Mesodermal cell (in vitro differentiated cells): ENCODE results near the gene FZD8.
A peak's percentile ranks its signal among the peaks of the same experiment; 100 is the strongest.

Experiments used
- H3K27ac ChIP-seq: 2 replicates; pipeline ENCODE4 v1.7.0; 2013; ENCODE audit warnings: mild to moderate bottlenecking, low read depth, low read length, moderate library complexity; ENCODE audit not compliant: severe bottlenecking
- H3K36me3 ChIP-seq: 2 replicates; pipeline ENCODE4 v1.7.1; 2013; ENCODE audit warnings: mild to moderate bottlenecking, low read length, moderate library complexity; ENCODE audit not compliant: control insufficient read depth, insufficient read depth
- H3K4me1 ChIP-seq: one replicate; pipeline ENCODE4 v1.7.1; 2013; ENCODE audit warnings: mild to moderate bottlenecking, low read length; ENCODE audit not compliant: insufficient read depth, control insufficient read depth, poor library complexity, severe bottlenecking
- H3K4me3 ChIP-seq: 2 replicates; pipeline ENCODE4 v1.7.0; 2013; ENCODE audit warnings: low read length, control low read depth, mild to moderate bottlenecking; ENCODE audit not compliant: insufficient read depth, poor library complexity, severe bottlenecking; ENCODE audit errors: extremely low read depth
- H3K9me3 ChIP-seq: 2 replicates; pipeline ENCODE4 v1.7.1; 2013; ENCODE audit warnings: mild to moderate bottlenecking, low read length, moderate library complexity; ENCODE audit not compliant: control insufficient read depth
- WGBS, 2 experiments: methylation state at CpG; one replicate each; pipeline ENCODE4 v1.1.5; 2013; ENCODE audit warnings: missing lambda C conversion rate in 2 of 2; ENCODE audit not compliant: insufficient coverage in 2 of 2; 5-methylcytosine and 5-hydroxymethylcytosine counted together

The FZD8 gene

DNA sequence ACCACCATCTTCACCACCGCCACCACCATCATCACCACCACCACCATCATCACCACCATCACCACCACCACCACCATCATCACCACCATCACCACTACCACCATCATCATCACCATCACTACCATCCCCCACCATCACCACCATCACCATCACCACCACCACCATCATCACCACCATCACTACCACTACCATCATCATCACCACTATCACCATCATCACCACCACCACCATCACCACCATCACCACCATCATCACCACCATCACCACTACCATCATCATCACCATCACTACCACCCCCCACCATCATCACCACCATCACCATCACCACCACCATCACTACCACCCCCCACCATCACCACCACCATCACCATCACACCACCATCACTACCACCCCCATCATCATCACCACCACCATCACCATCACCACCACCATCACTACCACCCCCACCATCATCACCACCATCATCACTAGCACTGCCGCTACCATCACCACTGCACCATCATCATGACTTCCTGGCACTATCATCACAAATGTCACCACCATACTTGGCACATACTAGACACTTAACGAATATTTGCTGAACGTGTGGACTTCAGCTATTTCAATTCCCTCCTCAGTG lies 25.3 kb upstream of the FZD8 start:
- WGBS, 2 experiments = 77 to 90% methylated on average over 4 of the region's 4 CpGs
- no peak overlapping the region for H3K4me3 ChIP-seq
- no peaks in the 10 kb centered on the region for H3K36me3 ChIP-seq
- peaks cover 5% of the 10 kb centered on the region for H3K9me3 ChIP-seq
- H3K4me1 ChIP-seq = no peaks in the 10 kb centered on the region
- H3K27ac ChIP-seq = no peak overlapping the region

DNA sequence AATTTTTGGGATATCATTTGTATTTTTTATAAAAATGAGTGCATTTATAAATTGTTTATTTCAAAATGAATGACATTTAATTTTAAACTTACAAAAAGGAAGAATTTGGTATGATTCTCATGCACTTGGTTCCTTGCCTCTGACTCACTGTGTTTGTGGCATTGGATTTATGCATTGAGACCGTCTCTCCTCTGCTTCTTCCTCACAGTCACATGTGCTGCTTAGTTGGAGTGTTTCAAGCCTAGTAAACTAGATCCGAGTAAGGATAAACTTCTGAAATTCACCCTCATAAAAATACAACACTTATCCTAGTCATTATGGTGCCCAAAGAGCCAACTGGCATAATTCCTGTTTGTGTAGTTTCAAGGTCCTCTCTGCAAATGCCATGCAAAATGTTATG lies 19.1 kb upstream of the FZD8 start:
- Histone ChIP-seq H3K4me3 (no peak overlapping the region), H3K36me3 (no peaks in the 10 kb centered on the region), H3K4me1 (no peaks in the 10 kb centered on the region), H3K27ac (no peak overlapping the region), H3K9me3 (no peaks in the 10 kb centered on the region)
- WGBS, 2 experiments = 83 to 100% methylated on average over 1 to 2 of the region's 2 CpGs

DNA sequence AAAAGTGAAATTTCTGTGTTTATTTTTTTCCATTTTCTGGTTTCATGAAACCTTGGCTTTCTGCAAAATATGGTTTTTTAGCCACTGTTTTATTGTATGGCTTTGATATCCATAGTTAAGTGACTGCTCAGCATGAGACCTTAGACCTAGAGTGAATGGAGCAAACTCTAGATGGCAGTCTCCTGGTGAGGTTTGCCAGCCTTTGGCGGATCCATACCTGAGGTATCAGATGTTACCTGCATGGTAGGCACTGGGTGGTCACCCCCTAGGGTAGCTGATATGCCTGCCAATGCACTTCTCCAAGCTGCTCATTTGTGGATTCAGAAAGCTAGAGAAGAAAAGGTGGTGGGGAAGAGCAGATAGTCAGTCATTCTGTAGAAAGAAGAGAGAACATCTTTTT lies 17.4 kb upstream of the FZD8 start:
- 92% methylated on average over 1 of the region's 1 CpG; no CpG with 5 or more reads in 1 of the 2 experiments for WGBS, 2 experiments
- Histone ChIP-seq H3K9me3 (no peaks in the 10 kb centered on the region), H3K36me3 (no peaks in the 10 kb centered on the region), H3K4me1 (no peaks in the 10 kb centered on the region), H3K4me3 (no peak overlapping the region), H3K27ac (no peak overlapping the region)

DNA sequence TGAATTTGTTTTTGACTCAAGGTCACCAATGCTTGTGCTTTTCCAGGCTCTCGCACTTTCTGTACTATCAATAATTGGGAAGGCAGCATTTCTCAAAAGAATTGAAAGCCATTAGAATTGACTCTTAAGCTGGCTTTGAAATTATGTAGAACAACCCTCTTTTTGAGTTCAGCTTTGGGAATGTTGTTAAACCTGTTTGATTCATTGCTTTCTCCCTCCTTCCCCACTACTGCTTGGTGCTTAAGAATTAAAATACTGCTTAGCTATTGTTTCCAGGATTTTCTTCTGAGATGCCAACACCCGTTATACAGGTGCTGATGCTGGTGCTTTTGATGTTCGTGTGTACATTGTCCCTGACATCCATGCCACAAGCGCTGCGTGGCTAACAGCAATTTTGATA lies 15.5 kb upstream of the FZD8 start:
- H3K4me1 ChIP-seq = no peaks in the 10 kb centered on the region
- no peaks in the 10 kb centered on the region for H3K9me3 ChIP-seq
- no peak overlapping the region for H3K27ac ChIP-seq
- 75 to 90% methylated on average over 2 to 3 of the region's 5 CpGs for WGBS, 2 experiments
- no peaks in the 10 kb centered on the region for H3K36me3 ChIP-seq
- no peak overlapping the region for H3K4me3 ChIP-seq

DNA sequence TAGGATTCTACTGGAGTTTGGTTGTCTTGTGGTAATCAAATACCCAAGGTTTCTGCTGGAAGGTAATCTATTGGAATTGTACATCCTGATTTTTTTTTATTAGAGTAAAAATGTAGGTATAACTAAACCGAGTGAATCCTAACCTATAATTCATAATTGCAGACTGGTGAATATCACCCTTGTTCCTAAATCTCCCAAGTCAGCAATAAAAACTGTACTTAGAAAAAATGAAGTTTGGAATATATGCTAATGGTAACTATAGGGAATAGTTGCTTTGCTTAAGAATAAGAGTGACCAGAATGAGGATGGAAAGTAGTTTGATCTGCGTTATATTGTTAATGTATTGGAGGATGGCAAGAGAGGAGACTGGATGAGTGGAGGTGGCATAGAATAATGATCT lies 10.7 kb upstream of the FZD8 start:
- H3K4me1 ChIP-seq = no peaks in the 10 kb centered on the region
- H3K9me3 ChIP-seq = no peaks in the 10 kb centered on the region
- H3K36me3 ChIP-seq = no peaks in the 10 kb centered on the region
- H3K4me3 ChIP-seq = no peak overlapping the region
- 93 to 100% methylated on average over 1 of the region's 2 CpGs for WGBS, 2 experiments
- H3K27ac ChIP-seq = no peak overlapping the region

DNA sequence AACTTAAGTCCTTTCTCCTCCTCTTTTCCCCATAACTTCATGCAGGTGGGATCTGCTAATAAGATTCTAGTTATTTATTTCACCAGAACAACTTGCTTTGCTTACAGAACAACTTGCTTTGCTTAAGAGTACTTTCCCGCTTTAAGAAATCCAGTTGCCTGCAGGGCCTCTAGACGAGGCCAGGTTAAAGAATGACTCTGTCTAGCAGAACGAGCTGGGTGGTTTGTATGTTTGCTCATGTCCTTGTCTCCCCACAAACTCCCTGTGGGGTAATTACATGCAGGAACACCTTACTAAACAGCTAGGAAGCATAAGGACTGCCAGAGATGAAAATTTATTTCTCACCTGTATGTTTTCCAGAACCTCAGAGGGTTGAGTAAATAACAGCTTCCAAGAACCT lies 8.8 kb upstream of the FZD8 start:
- Histone ChIP-seq H3K4me3 (no peak overlapping the region), H3K9me3 (peaks cover 6% of the 10 kb centered on the region), H3K27ac (no peak overlapping the region), H3K36me3 (no peaks in the 10 kb centered on the region), H3K4me1 (no peaks in the 10 kb centered on the region)
- 61% methylated on average over 3 of the region's 3 CpGs; no CpG with 5 or more reads in 1 of the 2 experiments for WGBS, 2 experiments

DNA sequence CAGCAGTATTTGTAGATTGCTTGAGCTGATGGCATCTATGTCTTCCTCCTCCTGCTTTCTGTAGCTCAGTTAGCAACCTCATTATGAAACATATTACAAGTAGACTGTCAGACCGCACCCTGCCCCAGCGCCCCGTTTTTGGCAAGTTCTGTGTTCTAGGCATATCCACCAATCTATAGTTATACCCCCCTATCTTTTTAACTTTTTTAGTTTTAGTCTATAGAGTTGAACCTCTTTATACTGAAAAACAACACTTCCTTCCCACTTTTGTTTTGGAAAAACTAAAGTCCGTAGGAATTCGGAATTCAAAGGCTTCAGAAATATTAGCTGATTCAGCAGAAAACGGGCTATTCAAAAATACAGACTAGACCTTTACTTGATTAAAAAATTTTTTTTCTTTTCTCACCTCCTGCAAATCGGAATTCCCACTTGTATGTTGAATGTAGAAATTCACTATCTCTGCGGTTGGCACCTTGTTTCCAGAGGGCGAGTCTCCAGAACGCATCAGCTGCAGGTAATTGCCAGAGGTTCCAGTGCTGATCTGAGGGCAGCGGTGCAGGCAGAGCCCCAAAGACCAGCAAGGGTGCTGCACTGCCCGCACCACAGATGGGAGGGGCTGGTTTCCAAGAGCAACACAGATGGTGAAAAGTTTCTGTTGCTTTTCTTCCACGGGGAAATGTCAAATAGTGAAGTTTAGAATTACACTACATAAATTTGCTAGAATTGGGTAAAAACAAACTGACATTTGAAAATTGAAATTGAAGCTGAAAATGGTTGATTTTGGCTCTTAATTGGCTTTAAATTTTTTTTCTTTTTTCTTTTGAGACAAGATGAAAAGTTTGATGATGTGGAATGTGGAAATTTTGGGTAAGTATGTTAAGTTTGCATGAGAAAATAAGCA lies 2.2 kb upstream of the FZD8 start:
- 13% methylated on average over 7 to 8 of the region's 13 CpGs for WGBS, 2 experiments
- H3K36me3 ChIP-seq = no peaks in the 10 kb centered on the region
- H3K4me1 ChIP-seq = peaks cover 5% of the 10 kb centered on the region
- peak overlapping the region; percentile 74 for H3K4me3 ChIP-seq
- no peak overlapping the region for H3K27ac ChIP-seq
- H3K9me3 ChIP-seq = peaks cover 6% of the 10 kb centered on the region

DNA sequence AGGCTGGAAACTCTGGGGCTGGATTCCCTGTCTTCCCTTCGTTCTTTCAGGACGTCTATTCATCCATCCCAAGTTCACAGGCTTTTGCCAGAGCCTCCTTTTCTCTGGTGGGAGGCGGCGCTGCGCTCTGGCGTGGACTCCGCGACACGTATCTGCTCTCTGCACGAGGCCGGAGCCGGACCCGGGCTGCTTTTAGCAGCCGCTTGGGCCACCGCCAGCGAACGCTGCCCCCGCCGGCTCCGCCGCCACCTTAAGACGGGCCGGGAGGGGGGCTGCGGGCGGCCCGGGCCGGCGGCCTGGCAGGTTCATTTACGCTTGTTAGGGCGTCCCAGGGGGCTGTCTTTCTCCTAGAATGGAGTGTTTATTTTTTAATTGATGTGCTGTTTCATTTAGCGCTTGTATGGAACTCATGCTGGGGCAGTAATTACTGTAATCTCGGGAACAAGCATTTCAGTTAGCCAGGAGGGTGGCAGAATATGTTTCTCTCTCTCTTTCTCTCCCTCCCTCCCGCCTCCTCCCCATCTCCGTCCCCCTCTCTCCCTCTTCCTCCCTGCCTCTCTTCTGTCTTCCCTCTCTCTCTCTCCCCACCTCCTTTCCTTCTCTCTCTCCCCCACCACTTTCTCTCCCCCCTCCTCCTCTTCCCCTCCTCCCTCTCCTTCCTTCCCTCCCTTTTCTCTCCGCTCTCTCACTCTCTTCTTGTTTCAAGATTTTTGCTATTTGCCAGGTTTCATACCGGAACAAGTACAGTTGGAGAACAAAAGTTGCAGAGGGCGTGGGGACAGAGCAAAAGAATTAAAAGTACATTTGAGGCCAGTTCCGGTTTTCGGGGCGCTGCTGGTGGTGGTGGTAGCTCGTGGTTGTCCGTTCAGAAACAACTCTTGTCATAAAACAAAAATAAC lies 1.3 kb upstream of the FZD8 start:
- Histone ChIP-seq H3K27ac (no peak overlapping the region), H3K4me1 (peaks cover 8% of the 10 kb centered on the region)
- 0% methylated on average over 22 to 35 of the region's 42 CpGs for WGBS, 2 experiments

DNA sequence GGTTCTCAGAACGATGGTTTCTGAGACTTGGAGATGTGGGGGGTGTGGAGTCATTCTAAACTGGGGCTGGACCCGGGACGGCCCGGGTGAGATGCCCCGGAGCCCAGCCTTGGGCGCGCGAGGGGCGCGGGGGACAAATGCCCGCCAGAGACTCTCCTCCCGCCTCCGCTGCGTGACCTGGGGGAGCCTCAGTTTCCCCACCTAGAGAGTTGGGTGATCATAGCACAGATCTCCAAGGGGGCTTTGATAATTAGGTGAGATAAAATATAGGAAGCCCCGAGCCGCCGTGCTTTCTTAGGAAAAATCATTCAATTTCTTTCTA lies 658 bp upstream of the FZD8 start:
- H3K4me3 ChIP-seq = peak overlapping the region; percentile 74

More for the DNA sequence above, 1.3 kb upstream of the FZD8 start:
- Histone ChIP-seq H3K4me3 (peak overlapping the region; percentile 74), H3K9me3 (peaks cover 6% of the 10 kb centered on the region), H3K36me3 (no peaks in the 10 kb centered on the region)

DNA sequence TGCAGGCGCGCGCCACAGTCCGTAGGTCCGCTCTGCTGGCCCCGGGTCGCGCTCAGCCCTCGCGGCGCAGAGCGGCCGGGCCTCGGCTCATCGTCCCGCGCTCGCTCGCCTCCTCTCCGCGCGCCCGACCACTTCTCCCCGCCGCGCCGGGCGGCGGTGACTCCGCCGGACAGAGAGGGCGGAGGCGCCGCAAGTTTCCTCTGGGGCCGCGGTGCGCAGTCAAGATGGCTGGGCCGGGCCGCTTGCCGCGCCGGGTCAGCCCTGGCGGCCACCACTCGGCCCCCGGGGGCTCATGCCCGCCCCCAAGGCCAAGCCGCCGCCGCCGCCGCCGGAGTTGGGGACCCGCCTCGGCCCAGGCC lies 441 bp downstream of the FZD8 start:
- Histone ChIP-seq H3K4me1 (peaks cover 18% of the 10 kb centered on the region), H3K9me3 (no peaks in the 10 kb centered on the region), H3K36me3 (no peaks in the 10 kb centered on the region), H3K4me3 (peak overlapping the region; percentile 74), H3K27ac (no peak overlapping the region)
- 0 to 1% methylated on average over 35 to 43 of the region's 54 CpGs for WGBS, 2 experiments

More for the DNA sequence above, 658 bp upstream of the FZD8 start:
- Histone ChIP-seq H3K27ac (no peak overlapping the region), H3K4me1 (peaks cover 10% of the 10 kb centered on the region), H3K9me3 (peaks cover 6% of the 10 kb centered on the region), H3K36me3 (no peaks in the 10 kb centered on the region)
- 0% methylated on average over 8 to 15 of the region's 17 CpGs for WGBS, 2 experiments
